Transverse colon (tissue), 4 donors: ENCODE measurements around the gene BST1.

Experiments
- EP300 ChIP-seq: sonication (generic); formaldehyde crosslinking; IDR thresholded peaks from one replicate; pipeline ENCODE4 v1.6.1; 2017; ENCODE audit warnings: antibody characterized with exemption, low read depth
- POLR2A ChIP-seq: fragments of 450-650 bp; IDR thresholded peaks from one replicate; pipeline ENCODE4 v1.6.1; 2016; ENCODE audit warnings: antibody characterized with exemption, mild to moderate bottlenecking, moderate library complexity
- POLR2AphosphoS5 ChIP-seq, 3 donors: sonication (generic); formaldehyde crosslinking; IDR thresholded peaks; one replicate each; pipeline ENCODE4 v1.6.1; 2016; ENCODE audit warnings: antibody characterized with exemption in 3 of 3
- TF ChIP-seq, protein P1 (sequence below), 5 experiments: fragments of 200-600 bp in 3 of 5; fragments of 450-650 bp in 2 of 5; sonication (generic) in 3 of 5; IDR thresholded peaks; 1 replicate in 2 of 5; 2 replicates in 3 of 5; pipeline ENCODE4 v1.5.1; 2016 to 2017; ENCODE audit warnings: antibody characterized with exemption in 5 of 5, inconsistent platforms in 3 of 5, mild to moderate bottlenecking in 2 of 5, moderate library complexity in 1 of 5

DNA sequence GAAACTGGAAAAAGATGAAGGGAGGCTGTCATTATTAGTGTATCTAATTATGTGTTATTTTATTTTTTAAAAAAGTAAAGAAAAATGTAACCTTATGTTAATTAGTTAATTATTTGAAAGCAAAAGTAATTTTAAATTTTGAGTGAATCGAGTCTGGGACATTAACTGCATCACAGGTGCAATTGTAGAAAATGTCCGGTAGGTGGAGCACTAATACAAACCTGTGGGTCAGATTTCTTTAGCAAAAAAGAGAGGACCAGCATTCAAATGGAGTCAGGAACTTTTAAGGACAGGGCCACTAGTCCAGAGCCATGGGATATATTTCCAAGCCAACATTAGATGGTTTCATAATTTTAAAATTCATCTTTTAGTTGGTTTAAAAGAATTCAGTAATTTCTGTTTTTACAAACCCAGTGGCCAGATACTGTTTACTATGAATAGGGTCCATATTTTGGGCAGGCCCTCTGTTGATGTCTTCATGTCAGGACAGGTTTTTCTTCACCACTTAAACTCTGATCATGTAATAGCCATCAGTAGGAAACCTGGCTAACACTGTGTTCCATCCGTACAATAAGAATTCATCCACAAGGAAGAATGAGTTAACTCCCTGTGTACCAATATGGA lies 27.2 kb downstream of the BST1 start:
- TF ChIP-seq, protein P1, sequence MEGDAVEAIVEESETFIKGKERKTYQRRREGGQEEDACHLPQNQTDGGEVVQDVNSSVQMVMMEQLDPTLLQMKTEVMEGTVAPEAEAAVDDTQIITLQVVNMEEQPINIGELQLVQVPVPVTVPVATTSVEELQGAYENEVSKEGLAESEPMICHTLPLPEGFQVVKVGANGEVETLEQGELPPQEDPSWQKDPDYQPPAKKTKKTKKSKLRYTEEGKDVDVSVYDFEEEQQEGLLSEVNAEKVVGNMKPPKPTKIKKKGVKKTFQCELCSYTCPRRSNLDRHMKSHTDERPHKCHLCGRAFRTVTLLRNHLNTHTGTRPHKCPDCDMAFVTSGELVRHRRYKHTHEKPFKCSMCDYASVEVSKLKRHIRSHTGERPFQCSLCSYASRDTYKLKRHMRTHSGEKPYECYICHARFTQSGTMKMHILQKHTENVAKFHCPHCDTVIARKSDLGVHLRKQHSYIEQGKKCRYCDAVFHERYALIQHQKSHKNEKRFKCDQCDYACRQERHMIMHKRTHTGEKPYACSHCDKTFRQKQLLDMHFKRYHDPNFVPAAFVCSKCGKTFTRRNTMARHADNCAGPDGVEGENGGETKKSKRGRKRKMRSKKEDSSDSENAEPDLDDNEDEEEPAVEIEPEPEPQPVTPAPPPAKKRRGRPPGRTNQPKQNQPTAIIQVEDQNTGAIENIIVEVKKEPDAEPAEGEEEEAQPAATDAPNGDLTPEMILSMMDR (IDR thresholded peaks at IDR 0.05): peak; percentile 77 to 91 (median 88)
- no peak for TF ChIP-seq POLR2A
- no peak for TF ChIP-seq EP300
- TF ChIP-seq POLR2AphosphoS5 (IDR thresholded peaks at IDR 0.05): no peak
